GM18511 (cell line): Measurements from ENCODE around the gene ARRDC4.

Experiments used
- ATAC-seq: cut with Tn5 transposase; IDR thresholded peaks from one replicate; pipeline ENCODE4 v1.9.1; 2021; ENCODE audit warnings: mild to moderate bottlenecking, moderate library complexity; ENCODE audit not compliant: unreplicated experiment

ARRDC4 gene

DNA sequence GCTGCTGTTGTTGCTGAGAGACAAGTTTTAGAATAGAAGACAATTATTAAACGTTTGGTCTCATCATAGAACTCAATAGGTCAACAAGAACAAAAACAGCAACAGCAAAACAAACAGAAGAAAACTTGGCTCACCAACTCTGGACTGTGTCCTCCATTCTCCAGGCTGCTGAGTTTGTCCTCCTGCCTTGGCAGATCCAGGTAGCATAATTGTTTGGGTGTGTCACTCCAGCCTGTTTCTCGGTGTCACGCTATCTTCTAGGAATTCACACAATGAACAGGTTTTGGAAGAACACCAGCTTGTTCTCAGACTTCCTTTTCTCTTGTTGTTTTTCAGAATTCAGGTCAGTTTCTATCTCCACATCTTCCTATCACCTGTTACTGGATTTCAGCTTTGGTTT lies 34.7 kb downstream of the ARRDC4 start:
- ATAC-seq, result no peak

DNA sequence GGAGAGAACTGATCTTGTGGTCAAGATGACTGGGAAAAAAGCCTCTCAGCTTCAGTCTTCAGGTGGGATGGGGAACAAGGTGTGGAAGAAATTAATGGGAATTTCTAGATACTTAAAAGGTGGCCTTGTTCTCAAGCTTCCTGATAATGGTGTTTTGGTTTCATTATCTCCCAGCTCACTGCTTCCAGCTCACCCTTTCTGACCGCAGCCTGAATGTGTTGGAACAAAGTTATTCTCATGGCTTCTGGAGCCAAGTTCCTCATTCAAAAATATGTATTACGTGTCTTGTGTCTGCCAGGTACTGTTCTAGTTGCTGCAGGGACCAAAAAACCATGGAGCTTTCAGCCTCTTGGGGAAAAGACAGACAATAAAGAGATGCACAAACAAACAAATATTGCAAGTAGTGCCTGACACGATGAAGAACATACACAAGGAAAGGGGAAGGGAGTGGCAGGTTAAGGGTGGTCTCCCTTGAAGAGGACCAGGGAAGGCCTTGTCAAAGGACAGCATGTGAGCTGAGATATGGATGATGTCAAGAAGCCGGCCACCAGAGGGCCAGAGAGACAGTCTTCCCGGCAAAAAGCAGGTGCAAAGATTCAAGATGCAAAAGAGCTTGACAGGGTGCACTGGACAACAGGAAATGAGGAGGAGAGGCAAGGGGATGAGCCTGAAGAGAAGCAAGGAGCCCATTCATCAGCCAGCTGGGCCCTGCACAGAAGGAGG lies 35.5 kb downstream of the ARRDC4 start:
- no peak for ATAC-seq

DNA sequence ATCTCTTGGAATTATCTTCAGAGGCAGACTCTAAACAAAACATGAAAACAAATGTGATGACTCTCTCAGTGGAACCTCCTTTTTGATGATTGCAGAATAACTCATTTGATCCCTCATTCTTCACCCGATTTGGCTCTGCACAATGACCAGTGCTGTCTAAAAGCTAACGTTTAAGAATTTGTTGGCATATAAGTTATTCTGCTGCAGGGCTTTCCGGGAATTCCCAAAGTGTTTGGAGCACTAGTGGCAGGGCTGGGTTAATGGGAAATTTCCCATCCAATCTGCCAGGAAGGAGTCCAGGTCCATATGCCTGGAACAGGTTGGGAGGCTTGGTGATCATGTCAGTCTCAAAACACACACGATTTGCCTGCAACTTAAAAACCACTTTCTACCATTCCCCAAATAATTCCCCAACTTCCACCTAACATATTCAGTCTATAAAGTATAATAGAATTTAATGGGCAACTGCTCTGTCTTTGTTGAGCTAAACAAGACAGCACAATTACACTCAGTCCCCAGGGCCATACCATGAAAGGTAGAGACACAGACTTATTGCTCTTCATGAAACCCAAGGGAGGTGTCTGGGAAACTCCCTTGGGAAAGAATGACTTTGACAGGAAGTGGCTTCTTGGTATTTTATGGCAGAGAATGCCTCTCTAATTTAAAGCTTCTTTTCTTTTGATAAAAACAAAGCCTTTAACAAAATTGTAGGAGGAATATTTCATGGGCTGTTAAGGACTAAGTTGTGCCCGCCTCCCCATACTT lies 38.0 kb downstream of the ARRDC4 start:
- ATAC-seq, result no peak

DNA sequence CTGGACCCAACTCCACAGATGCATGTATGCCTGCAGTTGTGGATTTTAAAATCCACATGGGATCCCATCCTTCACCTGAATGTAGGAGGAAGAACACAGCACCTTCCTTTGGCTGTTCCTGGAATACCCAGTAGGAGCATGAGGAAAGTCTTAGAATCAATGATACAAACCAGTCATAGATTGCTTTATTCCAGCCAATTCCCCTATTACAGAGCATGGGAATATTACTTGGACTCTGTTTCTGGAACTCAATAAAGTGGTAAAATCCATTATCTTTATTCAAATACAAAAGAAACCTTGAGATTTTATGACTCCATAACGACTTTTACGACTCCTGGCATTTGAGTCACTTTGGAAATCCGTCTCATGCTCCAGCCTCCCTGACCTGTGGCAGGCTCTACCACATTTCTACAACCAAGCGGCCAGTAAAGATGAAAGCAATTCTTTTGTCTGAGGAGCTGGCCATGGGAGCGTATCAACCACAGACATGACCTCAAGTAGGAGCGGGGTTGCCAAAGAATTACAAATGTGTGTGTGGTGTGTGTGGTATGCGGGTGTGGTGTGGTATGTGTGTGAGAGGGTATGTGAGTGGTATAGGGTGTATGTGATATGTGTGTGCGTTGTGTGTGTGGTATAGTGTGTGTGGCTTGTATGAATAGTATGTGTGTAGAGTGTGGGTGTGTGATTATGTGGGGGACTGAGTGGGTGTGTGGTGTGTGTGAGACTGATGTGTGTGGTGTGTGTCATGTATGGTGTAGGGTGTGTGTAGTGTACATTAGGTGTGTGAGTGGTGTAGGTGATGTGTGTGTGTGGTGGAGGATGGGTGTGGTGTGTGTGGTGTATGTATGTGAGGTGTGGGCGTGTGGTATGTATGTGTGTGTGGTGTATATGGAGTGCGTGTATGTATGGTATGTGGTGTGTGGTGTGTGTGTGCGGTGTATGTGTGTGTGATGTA lies 40.0 kb downstream of the ARRDC4 start:
- no peak for ATAC-seq

DNA sequence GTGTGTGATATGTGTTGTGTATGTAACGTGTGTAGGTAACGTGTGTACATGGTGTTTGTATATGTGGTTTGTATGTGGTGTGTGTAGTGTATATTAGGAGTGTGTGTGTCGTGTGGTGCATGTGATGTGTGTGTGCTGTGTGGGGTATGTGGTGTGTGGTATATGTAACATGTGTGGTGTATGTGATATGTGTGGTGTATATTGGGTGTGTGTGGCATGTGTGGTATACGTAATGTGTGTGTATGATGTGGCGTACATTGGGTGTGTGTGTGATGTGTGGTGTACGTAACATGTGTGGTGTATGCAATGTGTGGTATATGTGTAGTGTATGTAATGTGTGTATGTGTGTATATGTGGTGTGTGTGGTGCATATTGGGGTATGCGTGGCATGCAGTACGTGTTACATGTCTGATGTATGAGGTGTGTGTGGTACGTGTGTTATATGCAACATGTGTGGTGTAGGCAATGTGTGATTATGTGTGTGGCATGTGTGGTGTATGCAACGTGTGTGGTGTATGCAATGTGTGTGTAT lies 41.2 kb downstream of the ARRDC4 start:
- ATAC-seq, result no peak

DNA sequence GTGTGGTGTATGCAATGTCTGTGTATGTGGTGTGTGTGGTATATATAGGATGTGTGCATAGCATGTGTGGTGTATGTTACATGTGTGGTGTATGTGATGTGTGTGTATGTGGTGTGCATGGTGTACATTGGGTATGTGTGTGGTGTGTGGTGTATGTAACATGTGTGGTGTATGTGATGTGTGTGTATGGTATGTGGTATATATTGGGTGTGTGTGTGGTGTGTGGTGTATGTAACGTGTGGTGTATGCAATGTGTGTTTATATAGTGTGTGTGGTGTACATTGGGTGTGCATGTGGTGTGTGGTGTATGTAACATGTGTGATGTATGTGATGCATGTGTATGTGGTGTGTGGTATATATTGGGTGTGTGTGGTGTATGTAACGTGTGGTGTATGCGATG lies 41.9 kb downstream of the ARRDC4 start:
- no peak for ATAC-seq

DNA sequence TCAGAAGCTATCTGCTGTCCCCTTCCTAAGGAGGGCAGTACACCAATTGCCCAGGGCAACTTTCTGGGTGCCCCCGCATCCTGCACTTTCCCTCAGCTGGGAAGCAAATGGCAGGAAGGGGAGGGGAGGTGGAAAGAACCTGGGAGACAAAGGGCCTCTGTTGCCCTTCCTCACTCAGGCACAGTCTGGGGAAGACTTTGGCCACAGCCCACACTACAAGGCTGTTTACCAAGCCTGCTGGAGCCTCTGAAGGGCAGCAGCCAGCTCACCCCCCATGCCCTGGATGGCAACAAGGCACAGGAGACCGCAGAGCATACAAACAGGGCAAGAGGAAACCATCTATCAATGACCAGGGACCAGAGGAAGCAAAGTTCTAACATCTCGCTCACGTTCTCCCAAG lies 42.4 kb downstream of the ARRDC4 start:
- no peak for ATAC-seq

DNA sequence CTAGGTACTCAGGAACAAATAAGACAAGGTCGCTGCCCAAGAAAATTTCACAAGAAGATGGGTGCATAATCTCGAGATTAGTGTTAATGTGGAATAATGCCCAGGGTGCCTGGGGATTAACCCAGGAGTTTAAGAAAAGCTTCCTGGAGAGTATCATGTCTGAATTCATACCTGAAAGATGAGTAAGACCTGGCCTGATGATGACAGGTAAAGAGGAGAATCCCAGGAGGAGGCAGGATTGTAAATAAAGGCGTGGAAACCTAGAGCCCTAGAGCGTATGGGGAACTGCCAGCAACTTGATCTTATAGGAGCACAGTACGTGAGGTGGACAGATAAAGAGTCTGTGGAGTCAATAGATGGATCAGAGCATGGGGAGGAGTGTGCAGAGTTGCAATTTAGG lies 43.0 kb downstream of the ARRDC4 start:
- no peak for ATAC-seq

DNA sequence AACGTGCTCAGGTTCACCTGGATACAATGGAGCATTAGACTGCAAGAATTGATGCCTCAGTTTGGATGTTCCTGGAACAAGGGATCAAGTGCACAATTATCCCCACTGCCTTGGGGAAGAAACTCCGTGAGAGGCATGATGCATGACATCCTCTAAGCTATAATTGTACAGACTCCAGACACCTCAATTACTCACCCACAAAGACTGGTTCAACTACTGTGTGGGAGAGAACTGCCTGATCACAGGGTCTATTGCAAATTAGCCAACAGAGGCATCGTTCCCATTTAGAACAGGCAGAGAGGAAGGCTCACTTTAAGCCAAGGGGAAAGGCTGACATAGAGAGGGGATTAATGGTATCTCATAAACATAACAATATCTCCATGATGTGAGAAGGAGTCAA lies 43.5 kb downstream of the ARRDC4 start:
- ATAC-seq, result no peak

DNA sequence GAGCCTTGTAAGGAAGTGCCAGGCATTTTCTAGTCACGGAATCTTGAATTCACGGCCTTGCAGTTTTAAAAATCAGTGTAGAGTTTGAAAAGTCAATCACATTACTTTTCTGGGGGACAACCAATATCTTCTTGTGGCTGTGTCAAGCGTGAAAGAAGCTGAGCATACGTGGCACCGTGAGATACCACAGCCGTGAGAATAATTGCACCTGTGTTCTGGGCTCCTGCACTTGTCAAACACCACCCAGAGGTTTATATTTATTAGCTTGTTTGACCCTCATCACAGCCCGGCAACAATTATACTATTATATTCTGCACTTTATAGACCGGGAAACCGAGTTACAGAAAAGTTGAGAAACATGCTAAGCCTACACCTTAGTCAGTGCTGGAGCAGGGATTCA lies 45.2 kb downstream of the ARRDC4 start:
- ATAC-seq, result no peak

DNA sequence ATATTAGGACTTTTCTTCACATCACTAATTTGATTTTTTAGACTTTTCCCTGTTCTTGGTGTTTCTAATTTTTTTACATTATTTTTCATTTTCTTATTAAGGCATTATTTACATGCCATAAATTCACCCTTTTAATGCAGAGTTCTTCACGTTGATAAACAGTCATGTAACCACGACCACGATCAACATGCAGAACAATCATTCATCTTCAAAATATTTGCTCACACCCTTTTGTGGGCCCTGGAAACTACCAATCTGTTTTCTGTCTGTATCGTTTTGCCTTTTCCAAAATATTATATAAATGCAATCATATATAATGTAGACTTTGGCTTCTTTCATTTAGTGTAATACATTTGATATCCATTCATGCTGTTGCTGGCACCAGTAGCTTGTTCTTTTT lies 48.7 kb downstream of the ARRDC4 start:
- no peak for ATAC-seq

DNA sequence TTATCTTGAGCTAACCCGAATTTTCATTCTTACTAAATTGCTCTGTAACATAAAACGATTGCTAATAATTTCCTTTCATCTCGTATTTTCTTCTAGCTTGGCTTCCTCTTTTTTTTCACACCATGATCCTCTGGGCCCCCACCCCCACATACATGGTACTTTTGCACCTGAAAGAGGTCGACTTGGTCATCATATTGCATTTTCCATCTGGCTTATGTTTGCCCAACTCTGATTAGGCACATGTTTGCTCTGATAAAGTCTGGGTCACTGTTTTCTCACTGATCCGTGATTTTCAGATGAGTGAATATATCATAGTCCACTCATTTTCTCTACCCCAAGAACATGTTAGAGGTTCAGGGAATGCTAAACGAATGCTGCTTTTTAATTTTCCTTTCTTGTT lies 49.5 kb downstream of the ARRDC4 start:
- ATAC-seq, result no peak

DNA sequence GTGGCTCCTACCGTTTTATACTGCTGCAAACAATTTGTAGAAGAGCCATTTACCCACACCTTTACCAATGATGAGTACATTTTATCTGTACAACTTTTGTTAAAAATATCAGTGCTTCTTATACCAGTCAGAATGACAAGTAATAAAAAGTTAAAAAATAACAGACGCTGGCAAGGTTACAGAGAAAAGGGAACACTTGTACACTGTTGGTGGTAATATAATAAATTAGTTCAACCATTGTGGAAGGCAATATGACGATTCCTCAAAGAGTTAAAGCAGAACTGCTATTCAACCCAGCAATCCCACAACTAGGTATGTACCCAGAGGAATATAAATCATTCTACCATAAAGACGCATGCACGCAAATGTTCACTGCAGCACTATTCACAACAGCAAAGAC lies 51.9 kb downstream of the ARRDC4 start:
- ATAC-seq, result no peak

DNA sequence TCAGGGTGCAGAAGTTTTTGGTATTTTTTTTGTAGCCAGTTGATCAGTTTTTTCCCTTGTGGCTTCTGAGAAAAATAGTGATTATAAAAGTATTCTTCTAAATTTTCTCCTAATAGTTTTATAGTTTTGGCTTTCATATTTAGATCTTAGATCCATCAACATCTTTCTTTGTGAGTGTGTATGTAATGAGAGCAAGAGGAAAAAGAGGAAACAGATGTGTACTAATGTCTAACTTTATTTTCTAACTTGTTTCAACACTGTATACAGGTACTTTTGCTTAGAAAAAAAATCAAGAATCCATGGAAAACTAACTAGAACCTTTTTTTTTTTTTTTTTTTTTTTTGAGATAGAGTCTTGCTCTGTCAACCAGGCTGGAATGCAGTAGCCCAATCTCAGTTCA lies 53.1 kb downstream of the ARRDC4 start:
- ATAC-seq, result no peak

DNA sequence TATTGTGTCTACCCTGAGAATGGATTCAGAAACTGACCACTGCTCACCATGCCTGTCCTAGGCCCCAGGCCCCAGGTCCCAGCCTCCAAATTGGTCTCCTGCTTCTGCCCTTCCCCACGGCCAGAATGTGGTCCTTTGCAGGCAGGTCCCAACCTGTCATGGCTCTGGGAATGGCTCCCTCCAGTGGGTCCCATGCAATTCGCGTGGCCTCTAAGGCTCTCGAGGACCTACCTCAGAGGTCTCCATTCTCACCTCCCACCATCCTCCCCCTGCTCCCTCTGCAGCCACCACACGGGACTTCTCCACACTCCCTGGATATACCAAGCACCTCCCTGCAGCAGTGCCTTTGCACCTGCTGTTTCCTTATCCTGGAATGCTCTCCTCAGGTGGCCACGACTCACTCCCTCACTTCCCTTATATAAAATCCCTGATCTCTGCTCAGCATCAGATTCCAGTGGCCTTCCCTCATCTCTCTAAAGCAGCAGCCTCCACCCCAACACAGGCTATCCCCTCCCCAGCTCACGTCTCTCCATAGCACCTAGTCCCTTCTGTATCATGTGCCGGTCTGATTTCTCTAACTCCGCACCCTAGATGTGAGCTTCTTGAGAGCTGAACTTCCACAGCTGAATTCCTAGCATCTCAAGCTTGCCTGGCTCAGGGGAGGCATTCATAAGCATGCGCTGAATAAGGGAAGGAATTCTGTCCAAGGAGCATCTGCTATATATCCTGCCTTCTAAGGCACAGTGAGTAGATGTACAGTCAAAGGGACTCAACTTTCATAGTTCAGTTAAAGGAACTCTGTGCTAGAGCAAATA lies 56.9 kb downstream of the ARRDC4 start:
- no peak for ATAC-seq

DNA sequence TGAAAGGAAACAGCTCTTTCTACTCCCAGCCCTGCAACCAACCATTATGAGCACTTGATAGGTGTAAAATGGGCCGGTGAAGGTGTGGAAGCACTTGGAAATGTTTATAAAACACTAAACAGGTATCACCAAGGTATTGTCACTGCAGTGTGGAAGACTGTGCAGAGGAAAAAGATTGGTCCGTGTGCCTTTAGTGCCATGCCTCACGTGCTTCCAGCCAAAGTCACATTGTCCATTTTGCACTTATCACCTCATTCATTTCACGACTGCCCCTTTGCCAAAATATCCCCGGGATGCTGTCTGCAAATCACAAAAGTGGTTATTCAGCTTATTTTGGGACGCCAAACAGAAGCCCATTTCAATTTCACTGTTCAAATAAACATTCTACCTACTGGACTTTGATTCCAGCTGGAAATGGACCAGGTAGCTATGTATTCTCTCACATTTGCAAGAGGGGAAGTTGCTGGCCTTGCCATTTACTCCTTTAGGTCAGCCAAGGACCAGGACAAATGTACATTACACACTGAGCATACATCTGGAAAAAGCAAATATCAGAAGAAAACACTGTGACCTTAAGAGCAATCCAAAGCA lies 58.4 kb downstream of the ARRDC4 start:
- ATAC-seq, result no peak
